K562 (cell line): ENCODE measurements around the gene OR6S1. TPM values are rescaled to one million over a fixed set of nuclear protein-coding genes. Genes with fewer than 3 reads are reported as not detected.

Source experiments
- CHD2 ChIP-seq: IDR thresholded peaks from 2 replicates; pipeline ENCODE4 v1.6.1; 2011; ENCODE audit warnings: low read depth, low read length
- HNRNPH1 ChIP-seq: fragments of 200-400 bp; formaldehyde crosslinking; optimal IDR thresholded peaks from 2 replicates; pipeline ENCODE3; 2017; ENCODE audit warnings: low read depth, mild to moderate bottlenecking, low read length, moderate library complexity
- LARP7 ChIP-seq: fragments of 450-650 bp; IDR thresholded peaks from 2 replicates; pipeline ENCODE4 v1.6.1; 2016
- MYBL2 ChIP-seq, 2 experiments: fragments of 450-650 bp in 1 of 2; sonication (generic) in 1 of 2; formaldehyde crosslinking in 1 of 2; IDR thresholded peaks; 2 replicates each; pipeline versions ENCODE4 v1.6.1 to v1.8.1; 2017 to 2022; ENCODE audit warnings: borderline replicate concordance in 1 of 2, inconsistent platforms in 1 of 2, low read depth in 1 of 2, mild to moderate bottlenecking in 1 of 2, missing genetic modification reagents in 1 of 2, moderate library complexity in 1 of 2
- NFXL1 ChIP-seq: fragments of 450-650 bp; formaldehyde crosslinking; IDR thresholded peaks from 2 replicates; pipeline ENCODE4 v1.4.0; 2021; ENCODE audit warnings: mild to moderate bottlenecking
- NRF1 ChIP-seq, 2 experiments: fragments of 450-650 bp; IDR thresholded peaks in 1 of 2; conservative IDR thresholded peaks in 1 of 2; 2 replicates each; pipeline ENCODE4 v1.6.1; 2014; ENCODE audit warnings: mild to moderate bottlenecking in 2 of 2
- ZFX ChIP-seq: sonication (generic); formaldehyde crosslinking; IDR thresholded peaks from 2 replicates; pipeline ENCODE4 v1.8.0; 2022; ENCODE audit warnings: mild to moderate bottlenecking, missing genetic modification reagents, moderate library complexity
- ZNF318 ChIP-seq, 2 experiments: fragments of 450-650 bp; IDR thresholded peaks; 2 replicates each; pipeline ENCODE4 v1.6.1; 2016; ENCODE audit warnings: mild to moderate bottlenecking in 2 of 2, borderline replicate concordance in 1 of 2, low read depth in 1 of 2, moderate library complexity in 1 of 2
- ZNF445 ChIP-seq: fragments of 250-450 bp; sonication (Bioruptor Pico); IDR thresholded peaks from 2 replicates; pipeline ENCODE4 v1.4.0; 2020; ENCODE audit warnings: low read depth, mild to moderate bottlenecking, moderate library complexity
- ZNF780A ChIP-seq: fragments of 250-450 bp; sonication (Bioruptor Pico); IDR thresholded peaks from 2 replicates; pipeline ENCODE4 v1.5.0; 2021; ENCODE audit warnings: mild to moderate bottlenecking
- polyA plus RNA-seq, 8 experiments: library from polyadenylated mRNA; depleted of rRNA in 4 of 8; stranded (reverse) in 5 of 8; unstranded in 3 of 8; fragments of >200 nt; fragmentation: Nextera tagmentation in 2 of 8; fragmentation: Illumina TruSeq in 1 of 8; extraction: Ambion mirVana in 2 of 8; extraction: Trizol in 1 of 8; gene quantifications; 2 replicates each; pipeline versions ENCODE4 v1.2.1 to v1.2.3, GENCODE V29; 2011 to 2014; ENCODE audit warnings: inconsistent platforms in 1 of 8, missing spikeins in 1 of 8
- total RNA-seq, 7 experiments: library from RNA; depleted of rRNA in 6 of 7; stranded (reverse); fragments of >200 nt in 6 of 7; fragmentation: Illumina TruSeq in 2 of 7; extraction: Trizol in 2 of 7; gene quantifications; 2 replicates each; pipeline versions ENCODE4 v1.2.1 to v1.2.3, GENCODE V29; 2011 to 2021; ENCODE audit warnings: low replicate concordance in 1 of 7
- TF ChIP-seq, protein P1 (sequence below), 2 experiments: fragments of 450-650 bp; IDR thresholded peaks; 2 replicates each; pipeline ENCODE4 v1.6.1; 2018; ENCODE audit warnings: mild to moderate bottlenecking in 2 of 2, low read depth in 1 of 2; ENCODE audit not compliant: partially characterized antibody in 2 of 2
- TF ChIP-seq, protein P2 (sequence below): fragments of 450-650 bp; IDR thresholded peaks from 2 replicates; pipeline ENCODE4 v1.6.1; 2014; ENCODE audit warnings: low read depth, mild to moderate bottlenecking, moderate library complexity, borderline replicate concordance

OR6S1 gene
- total and polyA plus RNA-seq, 9 of the 15 experiments (the other 6 are each of a cell fraction or from before 2014, with no cell fraction given), result not detected

GRCh38 chr14:20683891-20684661, 42.6 kb upstream of the OR6S1 start, which contains the start of gene RNASE4 (continued):
- TF ChIP-seq, protein P1, sequence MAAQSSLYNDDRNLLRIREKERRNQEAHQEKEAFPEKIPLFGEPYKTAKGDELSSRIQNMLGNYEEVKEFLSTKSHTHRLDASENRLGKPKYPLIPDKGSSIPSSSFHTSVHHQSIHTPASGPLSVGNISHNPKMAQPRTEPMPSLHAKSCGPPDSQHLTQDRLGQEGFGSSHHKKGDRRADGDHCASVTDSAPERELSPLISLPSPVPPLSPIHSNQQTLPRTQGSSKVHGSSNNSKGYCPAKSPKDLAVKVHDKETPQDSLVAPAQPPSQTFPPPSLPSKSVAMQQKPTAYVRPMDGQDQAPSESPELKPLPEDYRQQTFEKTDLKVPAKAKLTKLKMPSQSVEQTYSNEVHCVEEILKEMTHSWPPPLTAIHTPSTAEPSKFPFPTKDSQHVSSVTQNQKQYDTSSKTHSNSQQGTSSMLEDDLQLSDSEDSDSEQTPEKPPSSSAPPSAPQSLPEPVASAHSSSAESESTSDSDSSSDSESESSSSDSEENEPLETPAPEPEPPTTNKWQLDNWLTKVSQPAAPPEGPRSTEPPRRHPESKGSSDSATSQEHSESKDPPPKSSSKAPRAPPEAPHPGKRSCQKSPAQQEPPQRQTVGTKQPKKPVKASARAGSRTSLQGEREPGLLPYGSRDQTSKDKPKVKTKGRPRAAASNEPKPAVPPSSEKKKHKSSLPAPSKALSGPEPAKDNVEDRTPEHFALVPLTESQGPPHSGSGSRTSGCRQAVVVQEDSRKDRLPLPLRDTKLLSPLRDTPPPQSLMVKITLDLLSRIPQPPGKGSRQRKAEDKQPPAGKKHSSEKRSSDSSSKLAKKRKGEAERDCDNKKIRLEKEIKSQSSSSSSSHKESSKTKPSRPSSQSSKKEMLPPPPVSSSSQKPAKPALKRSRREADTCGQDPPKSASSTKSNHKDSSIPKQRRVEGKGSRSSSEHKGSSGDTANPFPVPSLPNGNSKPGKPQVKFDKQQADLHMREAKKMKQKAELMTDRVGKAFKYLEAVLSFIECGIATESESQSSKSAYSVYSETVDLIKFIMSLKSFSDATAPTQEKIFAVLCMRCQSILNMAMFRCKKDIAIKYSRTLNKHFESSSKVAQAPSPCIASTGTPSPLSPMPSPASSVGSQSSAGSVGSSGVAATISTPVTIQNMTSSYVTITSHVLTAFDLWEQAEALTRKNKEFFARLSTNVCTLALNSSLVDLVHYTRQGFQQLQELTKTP (IDR thresholded peaks at IDR 0.05; ENCODE audit: low read depth in 1 of 2, partially characterized antibody in 2 of 2), result peak; percentile 27 to 47
- no peak for TF ChIP-seq HNRNPH1
- peak; percentile 88 for TF ChIP-seq CHD2
- no peak for TF ChIP-seq NFXL1
- peak; percentile 16; the same call in 1 of the 2 replicates for TF ChIP-seq ZFX (CRISPR knock-in tag)
- no peak for TF ChIP-seq ZNF445 (CRISPR knock-in tag)
- TF ChIP-seq NRF1 (conservative IDR thresholded peaks at IDR 0.05 in 1 of 2, IDR thresholded peaks at IDR 0.05 in 1 of 2), result 0 out of 4 replicates have a peak, but pooled peaks have one; percentile 9 to 34
- peak; percentile 80 for TF ChIP-seq MYBL2 (IDR thresholded peaks at IDR 0.05; ENCODE audit: low read depth)
- no peak for TF ChIP-seq MYBL2 (CRISPR knock-in tag; IDR thresholded peaks at IDR 0.05; ENCODE audit: borderline replicate concordance)
- TF ChIP-seq ZNF780A (CRISPR knock-in tag), result no peak
- no peak for TF ChIP-seq ZNF318 (IDR thresholded peaks at IDR 0.05; ENCODE audit: borderline replicate concordance in 1 of 2, low read depth in 1 of 2)
- no peak for TF ChIP-seq LARP7
- TF ChIP-seq, protein P2, sequence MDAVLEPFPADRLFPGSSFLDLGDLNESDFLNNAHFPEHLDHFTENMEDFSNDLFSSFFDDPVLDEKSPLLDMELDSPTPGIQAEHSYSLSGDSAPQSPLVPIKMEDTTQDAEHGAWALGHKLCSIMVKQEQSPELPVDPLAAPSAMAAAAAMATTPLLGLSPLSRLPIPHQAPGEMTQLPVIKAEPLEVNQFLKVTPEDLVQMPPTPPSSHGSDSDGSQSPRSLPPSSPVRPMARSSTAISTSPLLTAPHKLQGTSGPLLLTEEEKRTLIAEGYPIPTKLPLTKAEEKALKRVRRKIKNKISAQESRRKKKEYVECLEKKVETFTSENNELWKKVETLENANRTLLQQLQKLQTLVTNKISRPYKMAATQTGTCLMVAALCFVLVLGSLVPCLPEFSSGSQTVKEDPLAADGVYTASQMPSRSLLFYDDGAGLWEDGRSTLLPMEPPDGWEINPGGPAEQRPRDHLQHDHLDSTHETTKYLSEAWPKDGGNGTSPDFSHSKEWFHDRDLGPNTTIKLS, result peak; percentile 71; the same call in 1 of the 2 replicates
